Gastroesophageal sphincter (tissue), 3 donors: ENCODE measurements around the gene TFPT.

Source experiments
- EP300 ChIP-seq: sonication (generic); formaldehyde crosslinking; IDR thresholded peaks from one replicate; pipeline ENCODE4 v1.6.1; 2017; ENCODE audit warnings: antibody characterized with exemption, mild to moderate bottlenecking
- POLR2A ChIP-seq, 2 donors: fragments of 450-650 bp; IDR thresholded peaks; one replicate each; pipeline ENCODE4 v1.6.1; 2017; ENCODE audit warnings: antibody characterized with exemption in 2 of 2, mild to moderate bottlenecking in 2 of 2, moderate library complexity in 1 of 2
- POLR2AphosphoS5 ChIP-seq: sonication (generic); formaldehyde crosslinking; IDR thresholded peaks from one replicate; pipeline ENCODE4 v1.6.1; 2017; ENCODE audit warnings: antibody characterized with exemption
- TF ChIP-seq, protein P1 (sequence below), 4 experiments: fragments of 200-600 bp in 2 of 4; fragments of 450-650 bp in 2 of 4; sonication (generic) in 1 of 4; IDR thresholded peaks; one replicate each; pipeline ENCODE4 v1.5.1; 2017 to 2019; ENCODE audit warnings: antibody characterized with exemption in 4 of 4, mild to moderate bottlenecking in 2 of 4, moderate library complexity in 2 of 4

DNA sequence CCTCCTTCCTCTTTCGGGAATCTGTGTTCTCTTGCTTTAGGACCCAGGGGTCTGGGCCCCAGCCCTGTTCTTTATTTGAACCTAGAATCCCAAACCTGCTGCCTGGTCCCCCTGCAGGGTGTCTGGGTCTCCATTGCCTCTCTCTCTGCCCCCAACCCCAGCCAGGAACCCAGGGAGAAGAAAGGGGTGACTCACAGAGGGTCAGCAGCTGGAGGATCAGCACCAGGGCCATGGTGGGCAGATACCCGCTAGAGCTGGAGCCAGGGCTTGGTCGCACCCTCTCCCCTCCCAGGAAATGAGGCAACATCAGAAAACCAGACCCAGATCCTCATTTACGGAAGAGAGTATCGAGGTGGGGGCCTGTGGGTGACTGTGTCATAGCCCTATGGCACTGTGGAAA is 14.9 kb downstream of the TFPT start, which contains the start of gene OSCAR:
- TF ChIP-seq, protein P1, sequence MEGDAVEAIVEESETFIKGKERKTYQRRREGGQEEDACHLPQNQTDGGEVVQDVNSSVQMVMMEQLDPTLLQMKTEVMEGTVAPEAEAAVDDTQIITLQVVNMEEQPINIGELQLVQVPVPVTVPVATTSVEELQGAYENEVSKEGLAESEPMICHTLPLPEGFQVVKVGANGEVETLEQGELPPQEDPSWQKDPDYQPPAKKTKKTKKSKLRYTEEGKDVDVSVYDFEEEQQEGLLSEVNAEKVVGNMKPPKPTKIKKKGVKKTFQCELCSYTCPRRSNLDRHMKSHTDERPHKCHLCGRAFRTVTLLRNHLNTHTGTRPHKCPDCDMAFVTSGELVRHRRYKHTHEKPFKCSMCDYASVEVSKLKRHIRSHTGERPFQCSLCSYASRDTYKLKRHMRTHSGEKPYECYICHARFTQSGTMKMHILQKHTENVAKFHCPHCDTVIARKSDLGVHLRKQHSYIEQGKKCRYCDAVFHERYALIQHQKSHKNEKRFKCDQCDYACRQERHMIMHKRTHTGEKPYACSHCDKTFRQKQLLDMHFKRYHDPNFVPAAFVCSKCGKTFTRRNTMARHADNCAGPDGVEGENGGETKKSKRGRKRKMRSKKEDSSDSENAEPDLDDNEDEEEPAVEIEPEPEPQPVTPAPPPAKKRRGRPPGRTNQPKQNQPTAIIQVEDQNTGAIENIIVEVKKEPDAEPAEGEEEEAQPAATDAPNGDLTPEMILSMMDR (IDR thresholded peaks at IDR 0.05): no peak
- TF ChIP-seq POLR2A (IDR thresholded peaks at IDR 0.05) (no peak), EP300 (no peak), POLR2AphosphoS5 (no peak)
